Ishikawa (cell line): Measurements from ENCODE around the gene OBSCN.

Source experiments
- CEBPB ChIP-seq: IDR thresholded peaks from 2 replicates; pipeline ENCODE4 v1.6.1; 2012
- EGR1 ChIP-seq: IDR thresholded peaks from 2 replicates; pipeline ENCODE4 v1.6.1; 2012
- EP300 ChIP-seq: IDR thresholded peaks from 2 replicates; pipeline ENCODE4 v1.6.1; 2012; ENCODE audit warnings: borderline replicate concordance
- NFIC ChIP-seq: IDR thresholded peaks from 2 replicates; pipeline ENCODE4 v1.6.1; 2012
- TCF12 ChIP-seq: IDR thresholded peaks from 2 replicates; pipeline ENCODE4 v1.6.1; 2012; ENCODE audit warnings: low read depth
- TF ChIP-seq, protein P1 (sequence below): IDR thresholded peaks from 2 replicates; pipeline ENCODE4 v1.6.1; 2012
- TF ChIP-seq, protein P2 (sequence below): IDR thresholded peaks from 2 replicates; pipeline ENCODE4 v1.6.1; 2012; ENCODE audit warnings: low read depth, mild to moderate bottlenecking
- TF ChIP-seq, protein P3 (sequence below): IDR thresholded peaks from 2 replicates; pipeline ENCODE4 v1.6.1; 2012

DNA sequence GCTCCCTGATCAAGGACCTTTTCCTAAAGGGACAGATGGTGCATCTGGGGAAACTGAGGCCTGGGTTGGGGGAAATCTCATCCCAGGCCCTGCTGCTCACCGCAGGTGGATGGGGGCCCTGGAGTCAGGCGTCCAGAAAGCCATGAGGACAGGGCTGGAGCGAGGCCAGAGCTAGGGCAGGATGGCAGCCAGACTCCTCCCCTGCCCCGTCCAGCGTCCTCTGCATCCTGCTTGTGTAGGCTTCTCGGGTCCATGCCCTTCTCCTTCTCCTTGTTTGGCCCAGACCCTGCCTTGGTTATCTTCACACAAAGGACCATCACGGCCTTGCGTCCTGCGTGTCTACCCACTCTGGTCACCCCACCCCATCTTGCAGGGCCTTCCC is 155.8 kb downstream of the OBSCN start:
- TF ChIP-seq EP300 (no peak), NFIC (no peak), TCF12 (no peak), CEBPB (no peak), EGR1 (no peak)
- TF ChIP-seq, protein P1, sequence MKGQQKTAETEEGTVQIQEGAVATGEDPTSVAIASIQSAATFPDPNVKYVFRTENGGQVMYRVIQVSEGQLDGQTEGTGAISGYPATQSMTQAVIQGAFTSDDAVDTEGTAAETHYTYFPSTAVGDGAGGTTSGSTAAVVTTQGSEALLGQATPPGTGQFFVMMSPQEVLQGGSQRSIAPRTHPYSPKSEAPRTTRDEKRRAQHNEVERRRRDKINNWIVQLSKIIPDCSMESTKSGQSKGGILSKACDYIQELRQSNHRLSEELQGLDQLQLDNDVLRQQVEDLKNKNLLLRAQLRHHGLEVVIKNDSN, result no peak
- TF ChIP-seq, protein P2, sequence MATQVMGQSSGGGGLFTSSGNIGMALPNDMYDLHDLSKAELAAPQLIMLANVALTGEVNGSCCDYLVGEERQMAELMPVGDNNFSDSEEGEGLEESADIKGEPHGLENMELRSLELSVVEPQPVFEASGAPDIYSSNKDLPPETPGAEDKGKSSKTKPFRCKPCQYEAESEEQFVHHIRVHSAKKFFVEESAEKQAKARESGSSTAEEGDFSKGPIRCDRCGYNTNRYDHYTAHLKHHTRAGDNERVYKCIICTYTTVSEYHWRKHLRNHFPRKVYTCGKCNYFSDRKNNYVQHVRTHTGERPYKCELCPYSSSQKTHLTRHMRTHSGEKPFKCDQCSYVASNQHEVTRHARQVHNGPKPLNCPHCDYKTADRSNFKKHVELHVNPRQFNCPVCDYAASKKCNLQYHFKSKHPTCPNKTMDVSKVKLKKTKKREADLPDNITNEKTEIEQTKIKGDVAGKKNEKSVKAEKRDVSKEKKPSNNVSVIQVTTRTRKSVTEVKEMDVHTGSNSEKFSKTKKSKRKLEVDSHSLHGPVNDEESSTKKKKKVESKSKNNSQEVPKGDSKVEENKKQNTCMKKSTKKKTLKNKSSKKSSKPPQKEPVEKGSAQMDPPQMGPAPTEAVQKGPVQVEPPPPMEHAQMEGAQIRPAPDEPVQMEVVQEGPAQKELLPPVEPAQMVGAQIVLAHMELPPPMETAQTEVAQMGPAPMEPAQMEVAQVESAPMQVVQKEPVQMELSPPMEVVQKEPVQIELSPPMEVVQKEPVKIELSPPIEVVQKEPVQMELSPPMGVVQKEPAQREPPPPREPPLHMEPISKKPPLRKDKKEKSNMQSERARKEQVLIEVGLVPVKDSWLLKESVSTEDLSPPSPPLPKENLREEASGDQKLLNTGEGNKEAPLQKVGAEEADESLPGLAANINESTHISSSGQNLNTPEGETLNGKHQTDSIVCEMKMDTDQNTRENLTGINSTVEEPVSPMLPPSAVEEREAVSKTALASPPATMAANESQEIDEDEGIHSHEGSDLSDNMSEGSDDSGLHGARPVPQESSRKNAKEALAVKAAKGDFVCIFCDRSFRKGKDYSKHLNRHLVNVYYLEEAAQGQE, result no peak
- TF ChIP-seq, protein P3, sequence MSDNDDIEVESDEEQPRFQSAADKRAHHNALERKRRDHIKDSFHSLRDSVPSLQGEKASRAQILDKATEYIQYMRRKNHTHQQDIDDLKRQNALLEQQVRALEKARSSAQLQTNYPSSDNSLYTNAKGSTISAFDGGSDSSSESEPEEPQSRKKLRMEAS, result no peak
